PC-9 (cell line): ENCODE results near the gene PKHD1. TPM values are rescaled to one million over a fixed set of nuclear protein-coding genes. Genes with fewer than 3 reads are reported as not detected.

ENCODE experiments used
- BruUV-seq: library from RNA; stranded (reverse); fragments of 400-500 nt; replicated peaks from 2 replicates; lab custom pipeline; 2021; lab: Mats Ljungman, UMichigan
- CTCF ChIA-PET: fragments of 300-600 bp; sonication (Branson Sonifier 250); formaldehyde crosslinking; loops from one replicate; lab custom pipeline; 2022; ENCODE audit warnings: antibody characterized with exemption; lab: Charles Lee
- POLR2A ChIA-PET: fragments of 300-600 bp; sonication (Branson Sonifier 250); formaldehyde crosslinking; loops from one replicate; lab custom pipeline; 2022; ENCODE audit warnings: antibody characterized with exemption; ENCODE audit not compliant: unreplicated experiment; lab: Charles Lee
- DNase-seq, 2 experiments: peaks; one replicate each; pipeline versions ENCODE4 v3.0.0 to v3.0.0-alpha.2; 2015 to 2022; ENCODE audit warnings: mixed read lengths in 1 of 2
- H2AFZ ChIP-seq: fragments of 200-600 bp; sonication (generic); 2 replicates; pipeline ENCODE4 v1.8.1; 2017; ENCODE audit warnings: antibody characterized with exemption
- H3F3A ChIP-seq: fragments of 200-600 bp; sonication (generic); 2 replicates; pipeline ENCODE4 v1.8.1; 2017; ENCODE audit warnings: antibody characterized with exemption, mild to moderate bottlenecking, low read depth; ENCODE audit not compliant: insufficient read depth
- H3K27ac ChIP-seq: fragments of 200-600 bp; sonication (generic); 2 replicates; pipeline ENCODE4 v1.6.1; 2016; ENCODE audit warnings: mixed run types
- H3K27me3 ChIP-seq: fragments of 200-600 bp; sonication (generic); 2 replicates; pipeline ENCODE4 v1.6.1; 2016; ENCODE audit warnings: low read depth, mixed run types; ENCODE audit not compliant: insufficient read depth
- H3K36me3 ChIP-seq: fragments of 200-600 bp; sonication (generic); 2 replicates; pipeline ENCODE4 v1.6.1; 2016; ENCODE audit warnings: low read depth, mixed run types
- H3K4me1 ChIP-seq: fragments of 200-600 bp; sonication (generic); replicated peaks from 2 replicates; pipeline ENCODE4 v1.6.1; 2016; ENCODE audit warnings: mixed run types; ENCODE audit not compliant: insufficient read depth
- H3K4me2 ChIP-seq: fragments of 200-600 bp; sonication (generic); 2 replicates; pipeline ENCODE4 v1.6.1; 2017; ENCODE audit warnings: mixed run types
- H3K4me3 ChIP-seq: fragments of 200-600 bp; sonication (generic); 2 replicates; pipeline ENCODE4 v1.6.1; 2016; ENCODE audit warnings: mixed run types
- H3K79me2 ChIP-seq: fragments of 200-600 bp; sonication (generic); 2 replicates; pipeline ENCODE4 v1.6.1; 2017; ENCODE audit warnings: low read depth, mixed run types
- H3K9me2 ChIP-seq: fragments of 200-600 bp; sonication (generic); 2 replicates; pipeline ENCODE4 v1.8.1; 2017; ENCODE audit warnings: mild to moderate bottlenecking; ENCODE audit not compliant: insufficient read depth
- H3K9me3 ChIP-seq: fragments of 200-600 bp; sonication (generic); 2 replicates; pipeline ENCODE4 v1.8.1; 2016; ENCODE audit warnings: low read depth; ENCODE audit not compliant: insufficient read depth
- H4K20me1 ChIP-seq: fragments of 200-600 bp; sonication (generic); 2 replicates; pipeline ENCODE4 v1.8.1; 2017; ENCODE audit not compliant: insufficient read depth
- EZH2 ChIP-seq: fragments of 200-600 bp; sonication (generic); IDR thresholded peaks from 2 replicates; pipeline ENCODE4 v1.8.0; 2017; ENCODE audit warnings: antibody characterized with exemption, low read depth
- intact Hi-C: fragments of 100-400 bp; cut with micrococcal nuclease; formaldehyde crosslinking; loops from one replicate; pipeline ENCODE4 v1.10.0; 2022; ENCODE audit not compliant: unreplicated experiment
- total RNA-seq: library from RNA; stranded (reverse); gene quantifications from 2 replicates; pipeline ENCODE4 v1.2.3, GENCODE V29; 2021
- TF ChIP-seq, protein P1 (sequence below): fragments of 200-600 bp; sonication (generic); conservative IDR thresholded peaks from 2 replicates; pipeline ENCODE4 v1.6.1; 2017; ENCODE audit warnings: mixed run types, antibody characterized with exemption, mild to moderate bottlenecking, moderate library complexity

The PKHD1 gene
- total RNA-seq, 1 experiment from 2014 or later: not detected

DNA sequence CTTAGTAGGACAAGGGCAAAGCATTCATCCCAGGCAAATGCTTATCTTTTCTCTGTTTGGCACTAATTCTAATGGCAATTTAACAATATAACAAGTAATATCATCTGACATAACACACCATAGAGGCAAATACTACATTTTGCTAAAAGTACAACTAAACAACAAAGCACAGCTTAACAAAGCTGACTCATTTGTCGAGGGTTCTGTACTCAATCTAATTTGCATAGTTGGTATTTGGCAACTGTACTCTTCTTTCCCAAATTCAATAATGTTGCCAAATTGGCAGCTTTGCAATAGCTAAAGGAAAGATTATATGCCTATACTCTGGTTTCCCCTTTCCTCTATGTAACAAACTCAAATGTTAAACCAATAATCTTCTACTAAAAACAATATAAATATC, 461.0 kb downstream of the PKHD1 start:
- TF ChIP-seq, protein P1, sequence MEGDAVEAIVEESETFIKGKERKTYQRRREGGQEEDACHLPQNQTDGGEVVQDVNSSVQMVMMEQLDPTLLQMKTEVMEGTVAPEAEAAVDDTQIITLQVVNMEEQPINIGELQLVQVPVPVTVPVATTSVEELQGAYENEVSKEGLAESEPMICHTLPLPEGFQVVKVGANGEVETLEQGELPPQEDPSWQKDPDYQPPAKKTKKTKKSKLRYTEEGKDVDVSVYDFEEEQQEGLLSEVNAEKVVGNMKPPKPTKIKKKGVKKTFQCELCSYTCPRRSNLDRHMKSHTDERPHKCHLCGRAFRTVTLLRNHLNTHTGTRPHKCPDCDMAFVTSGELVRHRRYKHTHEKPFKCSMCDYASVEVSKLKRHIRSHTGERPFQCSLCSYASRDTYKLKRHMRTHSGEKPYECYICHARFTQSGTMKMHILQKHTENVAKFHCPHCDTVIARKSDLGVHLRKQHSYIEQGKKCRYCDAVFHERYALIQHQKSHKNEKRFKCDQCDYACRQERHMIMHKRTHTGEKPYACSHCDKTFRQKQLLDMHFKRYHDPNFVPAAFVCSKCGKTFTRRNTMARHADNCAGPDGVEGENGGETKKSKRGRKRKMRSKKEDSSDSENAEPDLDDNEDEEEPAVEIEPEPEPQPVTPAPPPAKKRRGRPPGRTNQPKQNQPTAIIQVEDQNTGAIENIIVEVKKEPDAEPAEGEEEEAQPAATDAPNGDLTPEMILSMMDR: no peak
- no peak for TF ChIP-seq EZH2
- Histone ChIP-seq H3K9me3 (no peaks in the 10 kb centered on the region), H3K4me3 (no peak overlapping the region), H3K9me2 (no peaks in the 10 kb centered on the region), H3F3A (no peaks in the 10 kb centered on the region), H3K4me2 (no peak overlapping the region), H3K79me2 (no peaks in the 10 kb centered on the region), H2AFZ (no peak overlapping the region), H3K27me3 (no peaks in the 10 kb centered on the region), H3K36me3 (no peaks in the 10 kb centered on the region), H4K20me1 (no peaks in the 10 kb centered on the region), H3K27ac (no peak overlapping the region), H3K4me1 (no peaks in the 10 kb centered on the region)
- intact Hi-C loops: no loop called here
- POLR2A ChIA-PET: no interaction called here
- BruUV-seq: no TSS peak
- CTCF ChIA-PET: no interaction called here
- no peak for DNase-seq

DNA sequence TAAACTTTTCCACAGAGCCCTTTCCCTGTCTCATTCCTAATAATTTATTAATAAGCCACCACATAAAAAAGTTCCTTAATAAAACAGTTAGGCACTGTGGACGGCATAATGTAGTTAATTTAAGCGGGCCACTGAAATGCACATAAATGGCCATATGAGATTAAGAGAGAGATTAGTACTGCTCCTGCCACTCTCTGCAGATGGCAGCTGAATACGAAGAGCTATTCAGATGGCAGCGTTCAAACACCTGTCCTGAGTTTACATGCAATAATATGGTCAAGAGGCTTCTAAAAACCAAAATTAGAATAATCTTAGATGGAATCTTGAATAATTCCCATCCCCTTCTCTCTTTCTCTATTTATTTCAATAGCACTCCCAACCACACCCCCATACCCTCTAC, 461.8 kb downstream of the PKHD1 start:
- no peaks in the 10 kb centered on the region for H3F3A ChIP-seq
- ChIA-PET CTCF (no interaction called here), POLR2A (no interaction called here)
- H2AFZ ChIP-seq: no peak overlapping the region
- no peak overlapping the region for H3K4me3 ChIP-seq
- TF ChIP-seq EZH2: no peak
- TF ChIP-seq, protein P1: no peak
- H3K4me2 ChIP-seq: no peak overlapping the region
- H4K20me1 ChIP-seq: no peaks in the 10 kb centered on the region
- BruUV-seq: no TSS peak
- DNase-seq: no peak
- intact Hi-C loops: no loop called here
- no peaks in the 10 kb centered on the region for H3K36me3 ChIP-seq
- H3K27me3 ChIP-seq: no peaks in the 10 kb centered on the region
- H3K9me2 ChIP-seq: no peaks in the 10 kb centered on the region
- no peak overlapping the region for H3K27ac ChIP-seq
- no peaks in the 10 kb centered on the region for H3K79me2 ChIP-seq
- H3K9me3 ChIP-seq: no peaks in the 10 kb centered on the region
- no peaks in the 10 kb centered on the region for H3K4me1 ChIP-seq

DNA sequence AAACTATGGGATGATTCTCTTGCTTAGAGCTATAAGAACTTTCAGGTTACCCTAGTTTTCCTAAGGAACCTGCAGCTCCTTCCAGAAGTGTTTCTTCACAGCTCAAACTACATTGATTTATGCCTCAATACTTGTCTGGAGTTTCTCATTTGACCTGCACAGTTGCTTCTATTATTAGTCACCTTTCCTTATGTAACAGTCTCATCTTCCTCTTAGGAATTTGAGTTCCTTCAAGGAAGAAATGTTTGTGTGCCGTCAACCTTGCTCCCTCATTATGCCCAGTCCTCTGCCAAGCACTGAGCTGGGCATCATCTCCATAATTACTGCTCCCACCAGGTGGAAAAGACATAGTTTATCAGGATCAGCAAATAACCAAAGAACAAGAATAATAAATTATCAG, 466.4 kb downstream of the PKHD1 start:
- POLR2A ChIA-PET: no interaction called here
- Histone ChIP-seq H3K9me3 (no peaks in the 10 kb centered on the region), H3K36me3 (no peaks in the 10 kb centered on the region), H3K27me3 (no peaks in the 10 kb centered on the region), H3K79me2 (no peaks in the 10 kb centered on the region), H3K4me1 (no peaks in the 10 kb centered on the region), H3K27ac (no peak overlapping the region), H2AFZ (no peak overlapping the region), H3F3A (no peaks in the 10 kb centered on the region), H3K4me2 (no peak overlapping the region), H3K9me2 (no peaks in the 10 kb centered on the region; the same call in 1 of the 2 replicates), H4K20me1 (no peaks in the 10 kb centered on the region), H3K4me3 (no peak overlapping the region)
- TF ChIP-seq, protein P1: no peak
- TF ChIP-seq EZH2: no peak
- CTCF ChIA-PET: no interaction called here
- intact Hi-C loops: no loop called here
- DNase-seq: no peak
- BruUV-seq: no TSS peak
